HG03457 (cell line): Measurements from ENCODE around the gene WDR93.

Experiments used
- ATAC-seq: cut with Tn5 transposase; IDR thresholded peaks from one replicate; pipeline ENCODE4 v1.9.1; 2021; ENCODE audit warnings: moderate number of reproducible peaks; ENCODE audit not compliant: unreplicated experiment

WDR93 gene

DNA sequence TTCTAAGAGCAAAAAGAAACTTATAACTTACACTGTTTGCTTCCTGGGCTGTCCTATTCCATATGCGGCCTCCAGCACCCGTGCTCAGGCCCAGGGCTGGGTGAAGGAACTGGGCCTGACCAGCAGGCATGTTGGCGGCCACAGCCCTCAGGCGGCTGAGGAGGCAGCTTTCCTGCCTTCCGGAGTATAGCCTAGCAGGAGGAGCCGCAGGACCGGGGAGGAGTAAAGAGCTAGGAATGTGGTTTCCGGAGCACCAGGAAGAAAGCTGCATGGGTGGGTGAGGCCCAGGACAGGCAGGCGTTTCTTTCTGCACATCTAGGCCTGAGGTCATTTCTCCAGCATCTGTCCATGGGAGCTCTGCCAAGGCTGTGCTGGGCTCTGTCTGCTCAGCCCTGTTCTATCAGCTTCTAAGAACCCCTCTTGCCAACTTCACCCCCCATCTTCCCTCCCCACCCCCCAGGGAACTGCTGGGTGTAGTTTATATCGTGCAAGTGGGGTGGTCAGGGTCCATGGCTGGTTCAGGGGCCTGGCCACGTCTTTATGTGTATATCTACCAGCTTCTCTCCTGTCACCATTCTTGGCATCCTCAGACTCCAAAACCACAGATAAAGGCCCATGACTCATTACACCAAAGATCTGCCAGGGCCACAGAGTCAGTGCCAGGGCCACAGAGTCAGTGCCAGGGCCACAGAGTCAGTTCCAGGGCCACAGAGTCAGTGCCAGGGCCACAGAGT is 27.6 kb upstream of the WDR93 start:
- no peak for ATAC-seq

DNA sequence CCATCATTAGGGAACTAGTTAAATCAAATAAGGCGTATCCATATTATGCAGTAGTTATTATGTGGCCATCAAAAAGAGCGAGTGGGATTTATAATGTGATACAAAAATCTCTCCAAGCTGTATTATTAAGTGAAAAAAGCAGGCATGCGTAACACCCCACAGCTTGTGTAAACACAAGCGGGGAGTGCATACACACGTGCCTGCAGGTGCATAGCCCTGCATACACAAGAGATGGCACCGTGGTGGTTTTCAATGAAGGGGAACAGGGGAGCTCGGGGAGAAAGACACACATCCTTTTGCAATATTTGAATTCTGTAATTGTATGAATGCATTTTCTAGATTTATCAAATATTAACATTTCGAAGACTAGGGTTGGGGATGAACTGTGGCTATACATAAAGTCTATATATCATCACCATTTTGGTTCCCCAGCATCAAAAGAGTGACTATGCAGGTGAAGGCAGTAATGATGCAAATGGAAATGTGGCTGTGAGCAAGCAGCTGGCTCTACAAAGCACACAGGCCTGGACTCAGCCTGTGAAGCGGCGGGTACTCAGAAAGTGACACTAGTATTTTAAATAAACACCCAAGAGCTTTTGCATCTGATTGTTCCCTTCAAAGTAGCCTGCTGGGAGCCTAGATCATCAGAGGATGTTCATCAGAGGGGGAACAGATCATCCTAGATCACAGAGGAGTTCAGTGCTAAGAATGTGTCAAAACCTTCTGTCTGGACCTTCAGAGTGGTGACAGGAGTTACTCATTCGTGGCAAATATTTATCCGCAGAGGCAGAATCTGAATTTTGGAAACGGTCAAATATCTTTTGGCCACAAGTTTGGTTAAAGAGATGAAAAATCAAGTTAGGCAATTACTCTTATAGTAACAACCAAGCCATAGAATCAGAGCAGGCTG is 25.9 kb upstream of the WDR93 start:
- no peak for ATAC-seq

DNA sequence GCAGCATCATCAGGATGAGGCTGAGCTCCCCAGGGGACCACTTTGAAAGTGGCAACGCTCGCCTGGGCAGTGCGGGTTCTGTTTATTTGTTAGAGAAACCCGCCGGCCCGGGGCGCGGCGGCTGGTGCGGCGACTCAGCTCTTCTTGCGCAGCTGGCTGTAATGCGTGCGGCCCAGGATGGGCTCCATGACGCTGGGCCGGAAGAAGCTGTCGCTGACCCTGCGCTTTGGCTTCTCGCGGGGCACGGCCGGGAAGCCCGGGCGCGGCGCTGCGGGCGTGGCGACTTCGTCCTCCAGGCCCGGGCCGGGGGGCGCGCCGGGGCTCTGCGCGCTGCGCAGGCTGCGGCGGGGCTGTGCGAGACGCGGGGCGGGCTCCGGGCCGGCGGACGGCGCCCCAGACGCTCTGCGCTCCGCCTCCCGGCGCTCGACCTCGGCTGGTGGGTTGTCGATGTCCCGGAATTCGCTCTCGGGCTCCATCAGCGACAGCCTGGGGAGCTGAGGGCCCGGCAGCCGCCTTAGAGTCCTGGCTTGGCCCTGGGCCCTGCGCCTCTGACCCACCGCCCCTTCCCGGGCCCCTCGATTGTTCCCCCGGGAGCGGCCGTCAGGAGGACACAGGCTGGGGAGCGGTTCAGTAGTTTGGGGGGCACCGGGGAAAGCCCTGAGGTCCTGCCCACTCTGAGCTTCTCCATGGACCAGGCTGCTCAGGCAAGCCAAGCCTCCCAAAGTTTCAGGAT is 25.0 kb upstream of the WDR93 start:
- ATAC-seq = no peak

- ATAC-seq = no peak
Observed at GRCh38 chr15:89666184-89666857, 24.3 kb upstream of the WDR93 start.

GRCh38 chr15:89666858-89667705 is 23.5 kb upstream of the WDR93 start:
- ATAC-seq = no peak

DNA sequence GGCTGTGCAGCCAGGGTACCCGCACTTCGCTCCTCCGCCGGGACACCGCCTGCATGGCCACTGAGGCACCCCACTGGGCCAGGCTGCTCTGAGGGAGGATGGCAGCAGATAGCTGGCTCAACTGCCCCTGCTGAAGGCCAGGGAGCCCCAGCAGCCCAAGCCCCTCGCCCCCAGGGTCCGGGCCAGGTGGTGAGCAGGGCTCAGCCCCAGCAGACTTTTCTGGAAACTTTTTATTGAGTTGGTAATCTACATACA is 23.0 kb upstream of the WDR93 start:
- ATAC-seq = no peak

- no peak for ATAC-seq
Observed at GRCh38 chr15:89668171-89668570, 22.4 kb upstream of the WDR93 start.

DNA sequence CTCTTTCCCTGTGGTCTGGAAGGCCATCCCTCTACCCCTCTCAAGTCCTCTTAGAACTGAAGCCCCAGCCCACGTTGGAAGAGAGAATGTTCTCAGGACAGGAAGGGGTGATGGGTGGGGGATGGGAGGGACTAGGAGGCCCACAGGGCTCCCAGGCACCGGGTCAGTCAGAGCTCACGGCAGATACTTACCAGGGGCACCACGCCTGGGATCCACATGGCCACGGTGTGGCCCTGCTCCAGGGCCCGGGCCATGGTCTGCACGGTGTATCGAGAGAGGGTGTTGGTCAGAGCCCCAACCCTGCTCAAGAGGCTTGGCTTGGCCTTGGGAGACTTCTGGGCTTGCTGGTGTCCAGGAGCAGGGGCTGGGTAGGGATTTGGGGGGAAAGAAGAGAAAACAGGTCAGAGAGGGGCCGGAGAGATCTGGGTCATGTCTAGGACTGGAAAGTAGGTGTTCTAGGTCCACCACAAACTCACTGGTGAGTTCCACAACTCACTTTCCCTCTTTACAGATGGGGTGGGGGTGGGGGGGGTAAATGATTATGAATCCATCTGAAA is 21.2 kb upstream of the WDR93 start:
- ATAC-seq = no peak

DNA sequence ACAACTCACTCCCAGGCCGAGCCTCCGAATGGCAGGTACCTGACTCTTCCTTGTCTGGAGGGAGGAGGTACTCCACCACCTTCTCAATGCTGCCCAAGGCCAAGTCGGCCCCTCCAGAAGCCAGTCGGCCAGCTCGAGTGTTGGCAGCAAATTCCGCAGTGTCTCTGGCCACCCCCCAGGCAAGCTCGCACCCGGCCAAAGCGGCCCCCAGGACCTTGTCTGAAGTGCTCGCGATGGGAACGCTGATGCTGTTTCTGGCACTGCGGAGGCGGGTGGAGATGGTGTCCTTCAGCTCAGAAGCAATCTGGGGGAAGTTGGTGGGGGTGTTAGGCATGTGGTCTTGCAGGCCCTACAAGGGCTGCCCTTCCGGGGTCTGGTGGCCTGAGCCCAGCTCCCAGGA is 20.7 kb upstream of the WDR93 start:
- no peak for ATAC-seq

- ATAC-seq = no peak
Observed at GRCh38 chr15:89670971-89671560, 19.5 kb upstream of the WDR93 start.

- no peak for ATAC-seq
Observed at GRCh38 chr15:89671687-89672086, 18.9 kb upstream of the WDR93 start.

DNA sequence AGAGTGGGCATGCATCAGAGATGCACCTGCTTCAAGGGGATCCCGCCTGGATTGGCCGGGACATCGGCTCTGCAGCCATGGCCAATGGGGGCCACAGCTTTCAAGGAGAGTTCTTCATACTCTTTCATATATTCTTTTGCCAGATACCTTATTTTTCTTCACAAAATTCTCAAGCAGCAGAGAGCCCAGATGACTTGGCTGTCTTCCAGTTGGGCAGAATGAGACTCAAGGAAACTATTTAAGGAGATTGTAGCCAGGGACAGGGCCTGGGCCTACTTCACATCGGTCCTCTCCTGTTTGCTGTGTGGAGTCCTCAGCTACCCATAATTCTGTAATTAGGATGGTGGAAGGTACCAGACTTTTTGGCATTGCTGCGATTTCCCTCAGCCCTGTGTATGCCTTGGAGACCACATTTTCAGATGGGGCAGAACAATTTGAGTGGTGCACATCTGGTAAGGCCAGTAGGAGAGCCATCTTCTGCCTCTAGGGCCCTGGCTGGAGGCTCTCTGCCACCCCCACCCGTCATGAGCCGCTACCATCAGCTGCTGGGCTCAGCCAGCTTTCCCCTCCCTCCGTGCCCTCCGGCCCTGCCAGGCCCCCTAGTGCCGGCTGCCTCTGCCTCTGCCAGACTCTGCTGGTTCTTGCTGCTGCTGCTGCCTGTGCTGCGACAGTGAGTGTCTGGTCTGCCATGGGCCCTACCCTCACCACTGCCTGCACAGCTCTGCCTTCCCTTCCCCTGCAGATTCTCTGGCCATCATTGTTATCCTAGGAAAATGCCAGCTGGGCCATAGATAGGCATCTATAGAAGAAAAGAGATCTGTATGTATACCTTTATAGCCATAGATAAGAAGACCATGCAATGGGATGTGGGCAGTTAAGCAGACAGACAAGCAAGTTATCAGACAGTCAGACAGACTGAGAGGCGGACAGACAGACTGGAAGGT is 18.1 kb upstream of the WDR93 start:
- ATAC-seq = no peak

GRCh38 chr15:89673165-89673512 is 17.5 kb upstream of the WDR93 start:
- ATAC-seq = no peak

DNA sequence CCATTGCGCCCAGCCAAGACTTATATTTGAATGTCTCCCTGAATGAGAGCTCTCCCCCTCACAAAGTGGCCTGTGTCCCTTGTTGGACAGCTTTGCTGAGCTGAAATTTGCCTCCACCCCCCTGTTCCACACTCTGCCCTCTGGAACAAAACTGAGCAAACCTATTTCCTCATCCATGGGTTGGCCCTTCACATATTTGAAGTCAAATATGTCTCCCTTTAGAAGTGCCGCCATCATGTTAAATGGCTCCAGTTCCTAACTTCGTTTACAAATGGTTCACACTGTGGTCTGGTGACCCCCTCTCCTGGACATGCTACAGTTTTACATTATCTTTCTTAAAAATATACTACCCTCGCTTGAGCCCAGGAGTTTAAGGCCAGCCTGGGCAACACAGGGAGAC is 16.1 kb upstream of the WDR93 start:
- no peak for ATAC-seq

- ATAC-seq = no peak
Observed at GRCh38 chr15:89675606-89676005, 15.0 kb upstream of the WDR93 start.

DNA sequence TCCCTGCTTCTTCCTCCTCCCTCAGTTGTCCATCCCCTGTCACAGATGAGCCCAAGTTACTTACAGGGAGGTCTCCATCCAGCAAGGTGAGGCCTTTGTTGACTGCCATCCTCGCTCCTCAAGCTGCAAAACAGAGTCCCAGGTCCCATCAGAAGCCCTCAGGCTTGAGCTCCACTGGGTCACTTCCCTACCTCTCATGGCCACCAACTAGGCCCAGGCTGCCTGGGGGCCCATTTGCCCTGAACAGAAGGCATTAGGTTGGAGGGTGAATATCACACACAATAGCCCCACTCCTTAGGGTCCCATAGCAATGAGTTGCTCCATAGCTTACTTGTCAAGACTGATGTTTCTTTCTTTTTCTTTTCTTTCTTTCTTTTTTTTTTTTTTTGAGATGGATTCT is 13.2 kb upstream of the WDR93 start:
- ATAC-seq = no peak

DNA sequence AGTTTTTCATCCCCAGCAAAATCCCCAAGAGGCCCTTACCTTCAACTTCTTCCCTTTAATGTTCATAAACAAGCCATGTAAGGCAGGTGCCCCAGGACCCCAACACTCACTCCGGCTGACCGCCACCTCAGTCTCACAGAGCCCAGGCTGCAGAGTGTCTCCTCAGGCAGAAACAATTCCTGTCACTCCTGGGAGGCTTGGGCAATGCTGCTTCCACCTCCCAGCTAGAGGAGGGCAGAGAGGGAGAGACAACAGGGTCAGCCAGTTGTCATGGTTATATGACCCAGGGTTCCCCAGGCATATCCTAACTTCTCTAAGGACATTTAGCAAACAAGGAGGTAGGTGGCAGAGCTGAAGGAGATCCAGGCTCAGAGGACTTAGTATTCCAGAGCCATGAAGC is 11.4 kb upstream of the WDR93 start, which contains the start of gene PLIN1:
Gene PLIN1, minus strand, starts transcription at position 156 of the 400 bp plus-strand sequence. CDS start 1,878 bp downstream, outside the sequence.
- ATAC-seq = no peak

GRCh38 chr15:89680282-89680873 is 10.2 kb upstream of the WDR93 start:
- no peak for ATAC-seq
